ENCODE data around the gene PLK2.
A peak's percentile ranks its signal among the peaks of the same experiment; 100 is the strongest.

The PLK2 gene

DNA sequence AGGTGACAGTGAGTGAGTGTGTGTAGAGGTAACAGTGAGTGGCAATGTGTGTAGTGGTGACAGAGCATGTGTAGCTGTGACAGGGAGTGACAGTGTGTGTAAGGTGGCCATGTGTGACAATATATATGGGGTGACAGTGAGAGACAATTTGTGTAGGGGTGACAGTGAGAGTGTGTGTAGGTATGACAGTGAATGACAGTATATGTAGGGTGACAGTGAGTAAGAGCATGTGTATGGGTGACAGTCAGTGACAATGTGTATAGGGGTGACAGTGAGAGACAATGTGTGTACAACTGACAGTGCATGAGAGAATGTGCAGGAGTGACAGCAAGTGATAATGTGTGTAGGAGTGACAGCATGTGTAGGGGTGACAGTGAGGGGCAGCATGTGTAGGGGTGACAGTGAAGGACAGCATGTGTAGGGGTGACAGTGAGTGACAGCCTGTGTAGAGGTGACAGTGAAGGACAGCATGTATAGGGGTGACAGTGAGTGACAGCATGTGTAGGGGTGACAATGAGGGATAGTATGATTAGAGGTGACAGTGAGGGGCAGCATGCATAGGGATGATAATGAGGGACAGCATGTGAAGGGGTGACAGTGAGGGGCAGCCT is 21.3 kb upstream of the PLK2 start:
- TF ChIP-seq TOX (CRISPR knock-in tag; IDR thresholded peaks at IDR 0.05; ENCODE audit: borderline replicate concordance) = no peak
- no peak for TF ChIP-seq ISL1 (CRISPR knock-in tag; IDR thresholded peaks at IDR 0.05)
- TF ChIP-seq TSHZ2 (CRISPR knock-in tag; IDR thresholded peaks at IDR 0.05) = no peak
- TF ChIP-seq PATZ1 (CRISPR knock-in tag; IDR thresholded peaks at IDR 0.05; ENCODE audit: borderline replicate concordance) = no peak
- no peak for TF ChIP-seq BACH2 (CRISPR knock-in tag; IDR thresholded peaks at IDR 0.05; ENCODE audit: borderline replicate concordance)
- no peak for TF ChIP-seq CSDC2 (CRISPR knock-in tag; IDR thresholded peaks at IDR 0.05)
- TF ChIP-seq SNAI2 (CRISPR knock-in tag; IDR thresholded peaks at IDR 0.05) = no peak
- TF ChIP-seq ARNTL (CRISPR knock-in tag; IDR thresholded peaks at IDR 0.05; ENCODE audit: borderline replicate concordance, low read depth) = no peak
- no peak for TF ChIP-seq RARB (CRISPR knock-in tag; IDR thresholded peaks at IDR 0.05)
- no peak for TF ChIP-seq ZFP30 (CRISPR knock-in tag; IDR thresholded peaks at IDR 0.05)
- no peak for TF ChIP-seq ZNF565 (CRISPR knock-in tag; conservative IDR thresholded peaks at IDR 0.05; ENCODE audit: low read depth)
- no peak for TF ChIP-seq ZNF70 (CRISPR knock-in tag; IDR thresholded peaks at IDR 0.05)
- no peak for TF ChIP-seq POU6F1 (CRISPR knock-in tag; IDR thresholded peaks at IDR 0.05; ENCODE audit: borderline replicate concordance, low read depth)
- TF ChIP-seq TCF4 (CRISPR knock-in tag; IDR thresholded peaks at IDR 0.05; ENCODE audit: borderline replicate concordance) = no peak
- no peak for TF ChIP-seq OSR1 (CRISPR knock-in tag; IDR thresholded peaks at IDR 0.05)
- no peak for TF ChIP-seq ESRRG (CRISPR knock-in tag; IDR thresholded peaks at IDR 0.05)
- no peak for TF ChIP-seq ZFP3 (CRISPR knock-in tag; IDR thresholded peaks at IDR 0.05)
- no peak for TF ChIP-seq ZNF8 (CRISPR knock-in tag; IDR thresholded peaks at IDR 0.05)
- TF ChIP-seq, protein P1, sequence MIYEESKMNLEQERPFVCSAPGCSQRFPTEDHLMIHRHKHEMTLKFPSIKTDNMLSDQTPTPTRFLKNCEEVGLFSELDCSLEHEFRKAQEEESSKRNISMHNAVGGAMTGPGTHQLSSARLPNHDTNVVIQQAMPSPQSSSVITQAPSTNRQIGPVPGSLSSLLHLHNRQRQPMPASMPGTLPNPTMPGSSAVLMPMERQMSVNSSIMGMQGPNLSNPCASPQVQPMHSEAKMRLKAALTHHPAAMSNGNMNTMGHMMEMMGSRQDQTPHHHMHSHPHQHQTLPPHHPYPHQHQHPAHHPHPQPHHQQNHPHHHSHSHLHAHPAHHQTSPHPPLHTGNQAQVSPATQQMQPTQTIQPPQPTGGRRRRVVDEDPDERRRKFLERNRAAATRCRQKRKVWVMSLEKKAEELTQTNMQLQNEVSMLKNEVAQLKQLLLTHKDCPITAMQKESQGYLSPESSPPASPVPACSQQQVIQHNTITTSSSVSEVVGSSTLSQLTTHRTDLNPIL (CRISPR knock-in tag; IDR thresholded peaks at IDR 0.05; ENCODE audit: low read depth) = no peak
- no peak for ATAC-seq

DNA sequence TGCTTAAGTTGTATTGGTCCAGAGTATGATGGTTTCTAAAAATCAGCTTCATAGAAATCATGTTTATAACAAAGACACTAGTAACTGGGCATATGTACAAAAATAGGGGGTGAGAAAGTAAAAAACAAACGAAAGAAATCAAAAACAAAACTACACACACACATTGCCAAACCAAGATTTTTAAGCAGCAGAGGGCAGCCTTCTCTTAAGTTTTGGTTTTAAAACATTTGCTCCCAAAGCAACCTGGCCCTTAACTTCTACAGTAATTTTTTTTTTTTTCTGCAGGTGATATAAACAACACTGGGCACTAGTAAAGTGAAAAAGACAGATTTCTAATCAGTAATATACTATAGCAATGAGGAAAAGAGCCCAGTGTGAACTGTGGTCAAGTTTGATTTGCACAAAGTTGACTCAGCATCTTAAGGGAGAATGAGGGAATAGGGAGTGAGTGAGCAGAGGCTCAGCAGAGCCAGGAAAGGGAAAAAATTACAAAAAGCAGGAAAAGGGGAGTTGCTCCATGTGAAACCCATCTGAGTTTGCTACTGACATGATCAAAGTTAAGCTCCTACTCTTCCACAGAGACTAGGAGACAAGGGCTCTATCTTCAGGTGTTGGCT is 18.0 kb upstream of the PLK2 start:
- ATAC-seq = peak; percentile 48
- TF ChIP-seq ZNF8 (CRISPR knock-in tag; IDR thresholded peaks at IDR 0.05) (no peak), OSR1 (CRISPR knock-in tag; IDR thresholded peaks at IDR 0.05) (no peak), PATZ1 (CRISPR knock-in tag; IDR thresholded peaks at IDR 0.05; ENCODE audit: borderline replicate concordance) (no peak), CSDC2 (CRISPR knock-in tag; IDR thresholded peaks at IDR 0.05) (no peak), ZNF70 (CRISPR knock-in tag; IDR thresholded peaks at IDR 0.05) (no peak), ZC3H10 (CRISPR knock-in tag; IDR thresholded peaks at IDR 0.05) (no peak), PPARA (CRISPR knock-in tag; IDR thresholded peaks at IDR 0.05; ENCODE audit: borderline replicate concordance) (no peak), ZFP30 (CRISPR knock-in tag; IDR thresholded peaks at IDR 0.05) (no peak)
- TF ChIP-seq, protein P1 (CRISPR knock-in tag; IDR thresholded peaks at IDR 0.05; ENCODE audit: low read depth) = no peak
